ENCODE data around the gene COL11A2.
"Not testable (repeated sequence)": the region's sequence is repeated elsewhere in the genome, so short reads cannot be mapped to it uniquely, and the experiment has no call there.

COL11A2 gene

GRCh38 chr6:33192105-33192646 is at the start of gene COL11A2:
Gene COL11A2 (minus strand): TSS chr6:33192467. CDS start chr6:33192240, 227 bp downstream.
- no peak for DNase-seq (ENCODE audit: low read depth in 3 of 3)

- DNase-seq (ENCODE audit: low read depth in 3 of 3) = no peak
These were observed 49.7 kb upstream of the COL11A2 start for GRCh38 chr6:33241968-33242367.

GRCh38 chr6:33237741-33238140 is 45.5 kb upstream of the COL11A2 start:
- DNase-seq (ENCODE audit: low read depth in 3 of 3) = no peak

GRCh38 chr6:33236852-33237251 is 44.6 kb upstream of the COL11A2 start:
- DNase-seq (ENCODE audit: low read depth in 3 of 3) = no peak

- DNase-seq (ENCODE audit: low read depth in 3 of 3) = no peak
These were observed 44.1 kb upstream of the COL11A2 start for GRCh38 chr6:33236328-33236727.

GRCh38 chr6:33235221-33235634 is 43.0 kb upstream of the COL11A2 start:
- no peak for DNase-seq (ENCODE audit: low read depth in 3 of 3)

- not testable (repeated sequence) for DNase-seq (ENCODE audit: low read depth in 3 of 3)
These were observed 34.3 kb upstream of the COL11A2 start for GRCh38 chr6:33226503-33227120.

- DNase-seq (ENCODE audit: low read depth in 3 of 3) = no peak
These were observed 25.4 kb upstream of the COL11A2 start for GRCh38 chr6:33217681-33218080.

GRCh38 chr6:33217246-33217645 is 25.0 kb upstream of the COL11A2 start:
- DNase-seq (ENCODE audit: low read depth in 3 of 3) = no peak

GRCh38 chr6:33216117-33216649 is 23.9 kb upstream of the COL11A2 start:
- DNase-seq (ENCODE audit: low read depth in 3 of 3) = no peak

GRCh38 chr6:33215271-33216116 is 23.2 kb upstream of the COL11A2 start:
- DNase-seq (ENCODE audit: low read depth in 3 of 3) = no peak

- no peak for DNase-seq (ENCODE audit: low read depth in 3 of 3)
These were observed 21.7 kb upstream of the COL11A2 start for GRCh38 chr6:33213989-33214335.

GRCh38 chr6:33213166-33213988 is 21.1 kb upstream of the COL11A2 start:
- DNase-seq (ENCODE audit: low read depth in 3 of 3) = no peak

- DNase-seq (ENCODE audit: low read depth in 3 of 3) = no peak
These were observed 20.5 kb upstream of the COL11A2 start for GRCh38 chr6:33212857-33213165.

GRCh38 chr6:33211666-33212422 is 19.6 kb upstream of the COL11A2 start:
- DNase-seq (ENCODE audit: low read depth in 3 of 3) = no peak

GRCh38 chr6:33211136-33211535 is 18.9 kb upstream of the COL11A2 start:
- no peak for DNase-seq (ENCODE audit: low read depth in 3 of 3)

GRCh38 chr6:33209856-33210255 is 17.6 kb upstream of the COL11A2 start:
- no peak for DNase-seq (ENCODE audit: low read depth in 3 of 3)

GRCh38 chr6:33208091-33208967 is 16.1 kb upstream of the COL11A2 start, which contains the start of gene RING1:
Gene RING1 (plus strand): TSS chr6:33208500. CDS start chr6:33208823, 323 bp downstream.
- DNase-seq (ENCODE audit: low read depth in 3 of 3) = peak; percentile 70 to 84 (median 71)

- DNase-seq (ENCODE audit: low read depth in 3 of 3) = no peak
These were observed 15.4 kb upstream of the COL11A2 start for GRCh38 chr6:33207552-33208090.

All from stimulated activated CD4-positive, alpha-beta T cell treated with anti-CD3 and anti-CD28 coated beads, TNF-alpha, amount 100 ng/mL, for 24 hours (primary cell).